Astrocyte (in vitro differentiated cells and primary cell): Measurements from ENCODE around the gene IVNS1ABP.

Experiments
- EZH2 ChIP-seq: IDR thresholded peaks from 2 replicates; pipeline ENCODE4 v1.6.1; 2012; ENCODE audit warnings: mild to moderate bottlenecking, low read length, inconsistent platforms; ENCODE audit not compliant: insufficient read depth
- TF ChIP-seq, protein P1 (sequence below): IDR thresholded peaks from 2 replicates; pipeline ENCODE4 v1.5.1; 2011; ENCODE audit warnings: low read depth, mild to moderate bottlenecking, inconsistent platforms, low read length, moderate library complexity; ENCODE audit not compliant: insufficient read depth

DNA sequence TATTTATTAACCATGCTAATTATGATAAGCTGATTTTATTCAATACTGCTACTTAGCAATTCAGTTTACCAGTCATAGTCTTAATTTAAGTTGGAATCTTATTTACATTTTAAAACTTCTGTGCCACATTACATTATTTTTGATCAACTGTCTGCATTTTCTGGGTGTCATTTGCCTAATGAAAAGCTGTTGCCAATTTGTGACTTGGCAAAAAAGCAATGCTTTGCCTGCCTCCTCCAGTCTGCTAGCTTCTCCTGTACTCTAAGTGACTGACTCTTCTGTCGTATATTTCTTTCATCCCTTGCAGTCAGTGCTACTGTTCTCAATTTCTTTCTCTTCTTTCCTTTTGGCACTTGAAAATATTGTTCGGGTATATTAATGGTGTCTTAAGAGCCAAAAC lies 5.6 kb upstream of the IVNS1ABP start:
- TF ChIP-seq, protein P1, sequence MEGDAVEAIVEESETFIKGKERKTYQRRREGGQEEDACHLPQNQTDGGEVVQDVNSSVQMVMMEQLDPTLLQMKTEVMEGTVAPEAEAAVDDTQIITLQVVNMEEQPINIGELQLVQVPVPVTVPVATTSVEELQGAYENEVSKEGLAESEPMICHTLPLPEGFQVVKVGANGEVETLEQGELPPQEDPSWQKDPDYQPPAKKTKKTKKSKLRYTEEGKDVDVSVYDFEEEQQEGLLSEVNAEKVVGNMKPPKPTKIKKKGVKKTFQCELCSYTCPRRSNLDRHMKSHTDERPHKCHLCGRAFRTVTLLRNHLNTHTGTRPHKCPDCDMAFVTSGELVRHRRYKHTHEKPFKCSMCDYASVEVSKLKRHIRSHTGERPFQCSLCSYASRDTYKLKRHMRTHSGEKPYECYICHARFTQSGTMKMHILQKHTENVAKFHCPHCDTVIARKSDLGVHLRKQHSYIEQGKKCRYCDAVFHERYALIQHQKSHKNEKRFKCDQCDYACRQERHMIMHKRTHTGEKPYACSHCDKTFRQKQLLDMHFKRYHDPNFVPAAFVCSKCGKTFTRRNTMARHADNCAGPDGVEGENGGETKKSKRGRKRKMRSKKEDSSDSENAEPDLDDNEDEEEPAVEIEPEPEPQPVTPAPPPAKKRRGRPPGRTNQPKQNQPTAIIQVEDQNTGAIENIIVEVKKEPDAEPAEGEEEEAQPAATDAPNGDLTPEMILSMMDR, result no peak
- TF ChIP-seq EZH2, result no peak
